Measurements from ENCODE around the gene HMG20B. TPM values are rescaled to one million over a fixed set of nuclear protein-coding genes. Genes with fewer than 3 reads are reported as not detected.

The HMG20B gene
- total RNA-seq, 1 donor from 2014 or later, result 44.1 TPM

DNA sequence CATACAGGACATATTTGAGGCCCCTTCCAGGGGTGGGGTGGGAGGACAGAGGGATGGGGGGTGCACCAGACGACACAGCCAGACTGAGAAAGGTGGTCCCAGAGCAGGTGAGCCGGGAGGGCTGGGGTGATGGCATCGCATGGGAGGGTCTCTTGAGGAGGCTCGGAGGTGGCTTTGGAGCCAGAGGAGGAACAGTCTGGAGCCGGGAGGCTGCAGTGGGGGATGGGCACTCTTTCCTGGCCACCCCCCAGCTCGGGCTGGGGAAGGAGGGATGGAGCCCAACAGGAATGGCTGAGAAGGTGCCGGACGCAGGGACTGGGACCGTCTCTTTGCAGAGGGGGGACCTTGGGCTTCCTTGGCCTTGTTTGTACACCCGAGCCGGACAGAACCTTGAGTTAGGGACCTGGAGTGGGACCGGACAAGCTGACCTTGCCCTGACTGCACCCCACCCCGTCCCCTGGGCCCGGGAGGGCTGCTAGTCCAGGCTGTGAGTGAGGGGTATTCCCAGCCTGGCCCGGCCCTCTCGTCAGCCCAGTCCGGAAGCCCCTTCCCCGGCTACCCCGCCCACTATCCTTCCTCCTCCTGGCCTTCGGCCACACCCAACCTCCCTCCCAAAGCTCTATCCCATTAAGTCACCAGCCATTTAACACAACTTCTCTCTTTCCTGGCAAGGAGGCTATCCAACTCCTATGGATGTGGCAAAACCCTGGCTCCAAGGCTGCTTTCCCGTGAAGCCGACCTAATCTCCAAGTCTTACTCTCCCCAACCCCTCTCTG is 34.7 kb downstream of the HMG20B start:
- peak; percentile 26 for DNase-seq

DNA sequence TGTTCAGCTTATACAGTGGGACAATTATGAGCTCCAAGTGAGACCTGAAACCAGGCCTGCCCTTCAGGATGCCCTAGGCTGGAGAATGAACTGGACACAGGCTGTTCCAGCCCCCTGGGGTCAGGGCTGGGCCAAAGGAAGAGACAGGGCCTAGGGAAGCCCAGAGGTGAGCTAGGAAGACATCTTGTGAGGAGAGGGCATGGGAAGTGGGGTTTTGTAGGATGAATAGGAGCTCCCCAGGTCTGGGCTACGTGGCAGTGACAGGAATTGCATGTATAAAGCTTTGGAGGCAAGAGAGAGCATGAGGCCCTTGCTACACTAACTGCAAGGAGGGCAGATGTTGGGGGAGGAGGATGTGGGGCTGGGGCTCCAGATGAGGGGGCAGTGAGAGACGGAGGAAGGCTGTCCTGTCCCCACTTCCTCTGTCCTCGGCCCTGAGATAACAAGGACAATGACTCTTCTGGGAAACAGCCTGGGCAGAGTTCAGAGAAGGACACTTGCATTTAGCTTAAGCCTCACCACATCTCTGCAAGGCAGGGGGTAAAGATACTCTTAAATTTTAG is 35.4 kb downstream of the HMG20B start:
- DNase-seq, result no peak

DNA sequence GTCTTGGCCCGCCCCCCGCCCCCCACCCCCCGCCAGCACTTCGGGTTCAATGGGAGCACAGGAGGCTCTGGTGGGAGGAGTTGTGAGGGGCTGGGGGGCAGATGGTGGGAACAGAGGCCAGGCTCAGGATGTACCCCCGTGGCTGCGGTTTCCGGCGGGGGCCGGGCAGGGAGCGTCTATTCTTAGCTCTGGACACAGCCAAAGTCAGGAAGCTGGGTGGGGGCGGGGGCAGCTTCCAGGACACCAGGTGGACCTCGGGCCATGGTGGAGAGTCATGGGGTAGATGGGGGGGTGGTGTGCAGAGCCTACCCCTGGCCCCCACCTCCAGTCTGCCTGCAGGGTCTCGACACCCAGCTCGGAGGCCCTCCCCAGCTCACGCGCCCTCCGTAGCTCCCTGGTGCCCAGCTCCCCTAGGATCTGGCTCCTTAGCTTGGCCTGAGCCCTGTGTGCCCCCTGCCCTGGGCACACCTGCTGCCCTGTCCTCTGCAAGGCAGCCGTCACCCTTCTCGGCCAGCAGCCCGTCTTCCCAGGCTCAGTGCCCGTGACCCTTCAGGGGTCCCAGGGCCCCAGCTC is 36.1 kb downstream of the HMG20B start:
- DNase-seq, result no peak

DNA sequence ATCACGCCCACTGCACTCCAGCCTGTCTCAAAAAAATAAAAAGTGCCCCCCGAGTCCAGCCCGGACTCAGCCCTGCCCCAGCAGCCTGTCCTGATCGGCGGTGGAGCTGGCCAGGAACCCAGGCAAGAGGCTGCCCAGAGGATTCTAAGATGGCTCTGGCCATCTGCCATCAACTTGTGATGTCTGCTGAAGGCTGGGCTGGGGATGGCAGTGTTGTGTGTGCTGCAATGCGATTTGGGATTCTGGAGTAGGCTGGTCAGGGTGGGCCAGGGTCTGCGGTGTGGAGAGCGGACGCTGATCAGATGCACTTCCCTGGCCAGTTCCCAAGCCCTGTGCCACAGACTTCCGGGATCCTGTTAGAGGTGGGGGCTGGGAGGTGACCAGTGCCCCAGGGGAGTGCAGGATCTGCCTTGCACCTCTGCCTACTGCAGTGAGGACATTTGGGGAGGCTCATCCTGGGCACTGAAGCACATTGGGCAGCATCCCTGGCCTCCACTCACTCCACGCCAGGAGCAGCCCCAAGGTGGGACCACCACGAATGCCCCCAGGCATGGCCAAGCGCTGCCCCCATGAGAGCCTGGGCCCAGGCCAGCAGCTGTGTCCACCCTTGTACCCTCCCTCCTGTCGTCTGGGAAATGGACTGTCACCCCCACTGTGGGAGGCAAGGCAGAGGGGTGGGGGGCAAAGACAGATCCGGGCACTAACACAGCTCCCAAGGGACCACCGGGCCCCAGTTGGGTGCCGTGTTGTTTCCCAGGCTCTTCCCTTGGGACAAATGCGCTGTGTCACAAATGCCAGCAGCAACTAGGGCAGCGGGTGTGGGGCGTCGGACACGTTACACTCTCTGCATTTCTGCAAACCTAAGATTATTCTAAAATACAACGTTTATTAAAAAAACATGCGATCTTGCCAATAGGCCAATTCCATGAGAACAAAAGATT is 37.3 kb downstream of the HMG20B start:
- no peak for DNase-seq

DNA sequence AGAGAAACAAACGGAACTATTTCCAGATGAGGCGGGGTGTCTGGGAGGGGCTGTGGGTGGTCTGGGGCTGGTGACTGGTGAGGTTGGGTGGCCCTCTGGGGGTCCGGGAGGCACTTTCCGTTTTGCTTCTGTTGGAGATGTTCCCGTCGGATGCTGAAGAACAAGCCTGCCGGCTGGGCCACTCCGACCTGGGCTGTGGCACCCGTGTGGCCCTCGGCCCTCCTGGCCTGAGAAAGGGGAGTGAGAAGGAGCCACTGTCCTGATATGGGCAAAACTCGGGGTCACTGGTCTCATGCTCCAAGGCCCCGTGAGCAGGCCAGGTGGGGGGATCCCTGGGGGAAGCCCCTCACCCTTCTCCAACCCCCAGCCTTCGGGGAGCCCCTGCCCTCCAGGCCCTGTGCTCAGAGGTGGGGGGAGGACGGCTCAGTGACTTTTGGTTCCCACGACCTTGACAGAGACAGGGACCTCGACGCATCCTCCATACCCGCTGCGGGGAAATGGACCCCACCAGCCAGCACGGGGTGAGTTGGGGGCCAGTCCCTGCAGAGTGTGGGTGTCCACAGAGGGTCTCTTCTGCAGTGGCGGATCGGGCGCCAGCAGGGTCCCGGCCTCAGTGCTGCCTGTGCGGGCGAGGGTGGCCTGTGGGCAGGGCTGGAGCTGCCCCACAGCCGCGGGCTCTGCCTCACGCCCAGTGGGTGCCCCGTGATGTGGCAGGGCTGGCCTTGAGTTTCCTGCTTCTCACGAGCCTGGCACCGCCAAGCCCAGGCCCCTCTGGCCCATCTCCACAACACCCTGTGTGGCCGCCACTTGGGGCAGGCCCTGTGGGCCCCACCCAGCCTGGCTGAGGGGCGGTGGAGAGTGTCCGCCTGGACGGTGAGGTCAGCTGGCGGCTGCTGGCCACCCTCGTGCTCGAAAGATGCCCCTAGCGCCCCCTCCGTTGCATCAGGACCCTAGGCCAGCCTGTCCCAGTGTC is 38.3 kb downstream of the HMG20B start:
- no peak for DNase-seq

DNA sequence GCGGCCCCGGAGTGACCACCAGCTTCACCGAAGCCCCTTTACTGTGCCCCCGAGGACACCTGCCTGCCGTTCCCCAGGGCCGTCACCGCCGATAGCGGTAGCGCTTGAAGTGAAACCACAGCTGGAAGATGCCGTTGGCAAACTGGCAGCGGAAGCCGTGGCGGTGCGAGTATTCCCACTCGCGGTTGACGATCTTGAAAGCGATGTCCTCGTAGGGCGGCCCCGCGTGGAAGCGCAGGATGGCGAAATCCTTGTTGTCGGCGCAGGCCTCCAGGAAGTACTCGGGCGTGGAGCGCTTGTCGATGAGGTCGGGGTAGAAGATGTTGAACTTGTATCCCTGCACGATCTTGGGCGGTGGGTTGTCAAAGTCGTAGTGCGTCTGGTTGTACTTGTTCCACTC is 39.1 kb downstream of the HMG20B start:
- no peak for DNase-seq

DNA sequence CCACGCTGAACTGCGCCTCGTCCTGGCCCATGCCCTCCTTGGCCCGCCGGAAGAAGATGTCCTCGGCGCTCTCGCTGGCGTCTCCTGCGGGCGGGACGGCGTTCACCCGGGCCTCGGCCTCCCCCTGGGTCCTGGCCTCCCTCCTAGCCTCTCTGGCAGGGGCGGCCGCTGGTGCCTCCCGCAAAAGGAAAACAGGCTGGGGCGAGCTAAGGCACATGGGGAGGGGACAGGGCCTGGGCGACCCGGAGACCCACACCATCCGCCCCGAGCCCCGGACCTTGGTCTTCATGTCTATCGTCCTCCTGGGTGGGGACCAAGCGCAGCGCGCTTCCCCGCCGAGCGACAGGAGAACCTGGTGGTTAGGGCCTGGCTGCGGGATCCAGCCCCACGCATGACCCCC is 39.6 kb downstream of the HMG20B start:
- DNase-seq, result no peak

DNA sequence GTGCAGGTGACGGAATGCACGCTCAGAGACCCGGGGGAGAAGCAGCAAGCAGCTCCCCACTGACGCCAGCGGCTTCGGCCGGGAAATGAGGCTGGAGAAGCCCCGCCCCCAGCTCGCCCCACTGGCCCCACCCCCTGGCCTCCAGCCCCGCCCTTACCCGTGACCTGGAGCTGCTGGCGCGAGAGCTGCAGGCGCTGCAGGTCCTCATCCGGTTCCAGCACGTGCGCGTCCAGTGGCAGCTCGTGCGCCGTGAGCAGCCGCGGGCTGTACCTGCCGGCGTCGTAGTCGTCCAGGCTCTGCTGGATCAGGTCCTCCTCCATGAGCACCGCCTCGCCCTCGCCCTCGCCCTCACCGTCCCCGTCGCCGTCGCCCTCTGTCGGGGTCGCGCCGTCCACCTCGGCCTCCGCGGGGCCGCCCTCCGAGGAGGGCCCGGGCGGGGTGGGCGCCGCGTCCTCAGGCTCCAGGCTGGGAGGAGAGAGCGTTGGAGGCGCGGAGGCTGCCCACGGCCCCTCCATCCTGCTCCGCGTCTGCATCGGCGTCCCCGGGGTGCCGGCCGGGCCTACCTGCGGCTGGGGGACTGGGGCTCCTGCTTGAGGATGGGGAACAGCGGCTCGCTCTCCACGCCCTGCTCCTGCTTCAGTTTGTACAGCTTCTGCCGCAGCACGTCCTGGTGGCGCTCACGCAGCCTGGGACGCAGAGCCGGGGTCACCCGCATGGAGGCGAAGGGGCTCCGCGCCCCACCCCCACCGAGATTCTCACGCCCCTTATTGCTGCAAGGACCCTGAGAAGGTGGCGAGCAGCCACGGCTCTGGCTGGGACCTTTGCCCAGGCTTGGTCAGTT is 40.4 kb downstream of the HMG20B start:
- DNase-seq, result no peak

DNA sequence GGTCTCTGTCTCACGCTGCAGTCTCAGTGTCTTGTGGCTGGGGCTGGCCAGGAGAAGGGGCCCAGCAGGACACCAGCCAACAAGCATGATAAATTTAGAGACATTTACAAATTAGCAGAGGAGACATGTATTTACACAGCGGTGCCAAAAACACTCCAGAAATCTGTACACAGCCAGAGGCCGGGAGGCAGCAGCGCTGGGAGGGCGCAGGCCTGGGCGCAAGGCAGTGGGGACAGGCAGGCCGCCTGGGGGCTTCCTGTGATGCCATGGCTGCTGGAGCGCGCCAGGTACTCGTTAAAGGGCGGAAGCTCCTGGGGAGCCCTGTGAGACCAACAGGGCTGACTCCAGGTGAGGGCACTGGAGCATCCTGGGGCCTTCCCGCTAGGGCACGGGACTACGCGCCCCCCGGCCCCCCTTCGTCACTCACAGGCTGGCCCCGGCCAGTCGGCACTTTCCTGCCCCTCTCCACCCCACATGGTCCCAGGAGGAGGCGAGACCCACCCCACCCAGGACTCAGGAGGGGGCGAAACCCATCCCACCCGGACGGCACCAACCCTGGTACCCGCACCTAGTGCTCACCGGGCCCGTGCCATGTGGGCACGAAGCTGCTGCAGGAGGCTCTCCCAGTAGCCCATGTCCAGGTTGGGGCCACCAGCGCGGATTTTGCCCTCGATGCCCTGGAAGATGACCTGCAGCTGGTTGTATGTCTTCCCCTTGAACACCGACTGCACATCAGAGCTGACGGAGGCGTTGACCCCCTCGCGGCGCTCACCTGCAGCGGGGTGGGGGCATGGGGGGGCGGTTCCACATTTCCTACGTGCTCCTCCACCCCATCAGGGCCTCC is 41.3 kb downstream of the HMG20B start:
- DNase-seq, result no peak

DNA sequence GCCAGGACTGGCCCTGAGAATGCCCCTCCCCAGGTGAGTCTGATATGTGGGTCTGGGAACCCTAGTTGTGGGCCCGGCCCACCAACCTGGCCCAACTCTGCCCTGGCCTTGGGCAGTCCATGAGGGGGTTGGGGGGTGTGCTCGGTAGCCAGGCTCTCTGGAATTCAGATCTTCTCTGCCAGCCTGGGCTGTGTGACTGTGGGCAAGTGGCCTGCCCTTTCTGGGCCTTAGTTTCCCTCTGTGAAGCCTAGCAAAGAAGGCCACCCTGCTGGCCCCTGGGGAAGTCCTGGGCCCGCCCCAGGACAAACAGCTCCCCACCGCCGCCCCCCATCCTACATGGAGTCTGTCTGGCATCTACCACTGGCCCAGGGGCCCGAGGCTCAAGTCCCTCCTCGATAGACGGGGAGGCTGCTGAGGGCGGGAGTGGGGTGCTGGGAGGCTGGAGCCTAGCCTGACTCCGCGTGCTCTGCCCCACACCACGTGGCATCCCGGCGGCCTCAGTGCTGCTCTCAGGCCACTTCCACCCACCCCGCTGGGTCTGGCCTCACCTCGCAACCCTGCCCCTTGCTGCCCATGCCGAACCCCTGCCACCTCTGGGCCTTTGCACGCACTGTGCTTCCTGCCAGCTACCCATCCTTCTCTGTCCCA is 42.2 kb downstream of the HMG20B start:
- no peak for DNase-seq

DNA sequence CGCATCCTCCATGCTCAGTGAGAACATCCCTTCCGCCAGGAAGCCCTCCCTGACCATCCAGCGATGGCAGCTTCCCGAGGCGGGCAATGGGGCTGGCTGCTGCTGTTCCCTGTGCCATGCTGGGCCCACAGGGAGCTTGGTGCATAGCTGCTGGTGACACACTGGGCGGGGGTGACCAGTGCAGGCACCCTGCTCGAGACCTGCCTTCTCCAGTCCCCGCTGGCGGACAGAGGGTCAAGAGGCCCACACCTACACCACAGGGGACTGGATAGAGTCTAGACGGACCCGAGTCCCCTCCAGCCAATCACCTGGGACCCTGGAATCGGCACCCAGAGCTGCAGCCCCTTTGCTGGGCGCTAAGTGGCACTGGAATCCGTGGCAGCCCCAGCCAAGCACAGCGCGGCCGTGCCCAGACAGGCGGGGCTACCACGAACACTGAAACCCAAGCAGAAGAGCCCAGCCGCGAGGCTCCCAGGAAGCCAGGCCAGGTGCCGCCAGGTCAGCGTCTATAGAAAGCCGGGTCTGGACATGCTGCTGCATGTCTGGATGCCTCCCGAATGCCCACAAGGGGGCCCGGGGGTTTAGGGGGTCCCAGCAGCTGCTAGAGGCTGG is 42.9 kb downstream of the HMG20B start:
- no peak for DNase-seq

DNA sequence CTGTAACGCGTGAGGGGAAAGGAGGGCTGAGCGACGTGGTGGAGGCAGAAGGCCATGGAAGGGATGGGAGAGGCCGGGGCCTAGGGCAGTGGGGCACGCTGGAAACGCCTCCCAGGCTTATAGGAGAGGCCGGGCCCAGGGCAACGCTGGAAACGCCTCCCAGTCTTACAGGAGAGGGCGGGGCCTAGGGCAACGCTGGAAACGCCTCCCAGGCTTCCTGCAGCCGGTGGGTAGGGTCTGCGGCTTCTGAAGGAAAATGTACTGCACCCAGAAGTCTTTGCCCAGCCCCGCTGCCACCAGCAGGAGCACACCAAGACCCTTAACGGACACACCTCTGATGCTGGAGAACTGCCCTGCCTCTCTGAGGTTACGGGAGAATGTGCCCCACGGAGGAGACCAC is 44.7 kb downstream of the HMG20B start:
- no peak for DNase-seq

DNA sequence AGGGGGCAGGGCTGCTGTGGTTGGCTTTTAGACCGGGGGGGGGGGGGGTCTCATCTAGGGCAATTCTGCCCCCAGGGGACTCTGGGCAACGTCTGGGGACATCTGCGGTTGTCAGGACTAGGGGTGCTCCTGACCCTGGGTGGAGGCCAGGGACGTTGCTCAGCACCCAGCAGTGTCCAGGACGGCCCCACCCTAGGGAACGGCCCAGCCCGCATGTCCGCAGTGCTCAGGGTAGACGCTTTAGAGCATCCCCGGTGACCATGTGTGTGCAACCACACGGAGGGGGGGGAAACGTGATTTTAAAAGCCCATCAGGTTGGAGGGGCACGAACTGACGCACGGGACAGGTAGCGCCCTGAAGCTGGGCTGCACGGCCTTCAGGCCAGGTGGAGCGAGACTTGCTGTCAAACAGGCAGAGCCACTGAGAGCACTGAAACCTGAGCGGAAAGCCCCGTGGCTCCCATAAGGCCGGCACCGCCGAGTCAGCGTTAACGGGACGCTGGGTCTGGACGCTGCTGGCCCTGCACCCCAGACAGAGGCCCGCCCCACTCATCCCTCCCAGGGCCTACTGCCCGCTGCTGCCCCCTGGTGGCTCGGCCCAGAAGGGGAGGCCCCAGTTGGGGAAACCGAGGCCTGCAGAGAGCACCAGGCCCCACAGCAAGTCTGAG is 45.5 kb downstream of the HMG20B start:
- peak; percentile 37 for DNase-seq

DNA sequence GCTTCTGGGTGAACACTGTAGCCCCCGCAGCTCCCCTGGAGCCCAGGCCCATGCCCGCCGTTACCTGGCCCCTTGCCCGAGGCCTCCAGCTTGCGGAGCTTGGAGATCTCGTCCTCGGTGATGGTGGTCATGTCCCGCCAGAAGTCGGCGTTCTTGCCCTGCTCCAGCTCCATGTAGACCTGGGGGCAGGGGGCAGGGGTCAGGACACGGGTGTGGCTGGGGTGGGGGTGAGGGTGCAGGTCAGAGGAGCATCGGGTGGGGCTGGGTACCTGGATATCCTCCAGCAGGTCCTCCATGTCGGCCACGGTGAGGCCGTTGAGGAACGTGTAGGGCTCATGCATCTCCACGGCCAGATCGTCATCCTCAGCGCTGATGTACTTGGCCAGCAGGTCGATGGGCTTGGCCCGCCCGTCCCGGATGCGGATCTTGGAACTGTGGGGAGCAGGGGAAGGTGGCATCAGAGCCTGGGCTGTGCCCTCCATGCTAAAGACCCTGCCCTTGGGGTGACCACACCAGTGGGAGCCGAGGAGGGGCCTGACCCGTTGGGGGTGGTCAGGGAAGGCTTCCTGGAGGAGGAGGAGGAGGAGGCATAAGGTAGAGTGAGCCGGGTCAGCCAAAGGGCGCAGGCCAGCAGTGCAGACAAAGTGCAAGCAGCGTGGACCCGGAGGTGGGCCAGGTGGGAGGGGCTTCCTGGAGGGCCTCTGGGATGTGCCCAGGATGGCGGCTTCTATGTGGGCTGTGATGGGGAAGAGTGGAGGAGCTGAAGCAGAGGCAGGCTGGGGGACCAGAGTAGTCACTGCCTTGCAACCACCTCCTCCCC is 46.3 kb downstream of the HMG20B start:
- DNase-seq, result no peak

DNA sequence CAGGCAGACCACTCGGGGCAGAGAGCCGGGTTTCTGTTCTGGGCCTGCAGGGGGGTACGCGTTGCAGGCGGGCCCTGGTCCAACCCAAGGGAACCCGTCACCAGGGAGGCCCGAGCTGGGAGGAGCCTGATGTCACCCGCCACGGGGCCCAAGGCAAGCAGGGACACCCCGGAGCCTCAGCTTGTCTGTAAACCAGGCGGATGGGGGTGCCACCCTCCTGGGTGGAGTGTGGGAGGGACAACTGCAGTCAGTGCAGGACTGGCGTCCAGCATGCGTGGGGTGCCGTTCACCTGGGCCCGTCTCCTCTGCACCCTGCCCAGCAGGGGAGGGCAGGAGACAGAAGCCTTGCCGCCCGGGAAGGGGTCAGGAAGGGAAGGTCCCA is 46.9 kb downstream of the HMG20B start:
- DNase-seq, result no peak

DNA sequence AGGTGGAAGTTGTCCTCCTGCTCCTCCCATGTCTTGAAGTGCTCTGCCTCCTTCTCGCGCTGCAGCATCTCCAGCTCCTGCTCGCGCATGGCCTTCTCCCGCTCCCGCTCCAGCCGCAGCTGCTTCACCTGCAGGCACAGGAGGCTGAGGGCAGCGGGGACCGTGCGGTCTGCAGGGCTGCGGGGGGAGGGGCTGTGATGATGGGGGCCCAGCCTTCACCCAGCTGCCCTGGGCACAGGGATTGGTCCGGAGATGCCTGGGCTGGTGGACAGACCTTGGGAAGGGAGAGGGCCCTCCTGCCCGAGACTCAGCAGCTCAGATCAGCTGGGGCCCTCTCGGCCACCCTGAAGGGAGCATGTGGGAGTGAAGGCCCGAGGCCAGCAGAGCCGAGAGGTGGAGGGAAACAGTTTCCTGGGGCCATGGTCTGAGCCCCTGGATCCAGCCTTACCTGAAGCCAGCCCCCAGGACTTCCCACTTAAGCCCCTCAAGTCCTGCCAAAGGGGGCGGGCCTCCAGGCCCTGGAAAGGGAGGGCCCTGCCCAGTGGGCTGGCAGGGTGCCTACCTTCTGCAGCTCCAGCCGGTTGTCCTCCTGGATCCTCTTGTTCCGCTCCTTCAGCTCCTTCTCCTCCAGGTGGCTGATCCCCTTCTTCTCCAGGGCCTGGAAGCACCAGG is 47.5 kb downstream of the HMG20B start:
- DNase-seq, result no peak
